ENCODE results near the gene LY6G6F.

LY6G6F gene

DNA sequence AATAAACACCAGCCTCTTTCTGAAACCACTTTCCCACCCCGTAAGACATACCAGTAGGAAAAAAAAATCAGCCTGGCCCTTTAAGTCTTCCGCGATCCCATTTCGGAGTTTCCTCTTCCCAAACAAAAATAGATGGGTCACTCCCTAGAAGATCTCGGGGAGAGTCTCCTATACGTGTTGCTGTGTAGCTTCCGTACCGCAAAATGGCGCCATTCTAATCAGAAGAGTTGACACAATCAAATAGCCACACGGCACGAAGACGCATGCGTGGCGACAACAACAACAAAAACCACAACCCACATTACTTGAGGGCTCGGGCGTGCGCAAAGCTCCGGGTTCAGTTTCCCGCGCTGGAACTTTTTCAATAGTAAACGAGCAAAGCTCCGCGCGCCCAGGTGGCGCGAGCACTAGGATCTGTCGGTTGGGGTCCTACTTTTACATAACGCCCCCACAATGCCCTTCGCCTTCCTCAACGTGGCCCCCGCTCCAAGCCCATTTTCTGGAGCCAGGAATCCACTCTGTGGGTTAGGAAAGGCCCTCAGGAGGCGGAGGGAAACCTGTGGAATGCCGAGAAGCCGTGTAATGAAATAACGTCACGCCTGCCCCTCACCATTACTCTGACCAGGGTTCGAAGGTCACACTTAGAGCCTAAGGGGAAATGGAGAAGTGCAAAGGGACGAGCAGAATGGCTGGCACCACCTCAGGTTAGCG is 41.7 kb upstream of the LY6G6F start, which contains the start of gene GPANK1:
Gene GPANK1, minus strand, starts transcription at position 208 of the 711 bp plus-strand sequence. CDS start 519 bp downstream, outside the sequence.
- Histone ChIP-seq H3K79me2 (ENCODE audit: control insufficient read depth, insufficient read depth, low read length, poor library complexity) (peaks cover 23% of the 10 kb centered on the region), H3K9me3 (ENCODE audit: insufficient read depth, low read depth, low read length) (no peaks in the 10 kb centered on the region), H3K23ac (ENCODE audit: low read length) (no peak within 1 kb of the TSS), H2BK5ac (ENCODE audit: low read depth, low read length, poor library complexity) (peak within 1 kb of the TSS; percentile 79), H3K4me2 (ENCODE audit: low read length) (peak within 1 kb of the TSS; percentile 93), H3K79me1 (ENCODE audit: low read length) (peaks cover 25% of the 10 kb centered on the region), H2BK120ac (ENCODE audit: insufficient read depth, low read length, poor library complexity) (peak within 1 kb of the TSS; percentile 79), H3K4me3 (ENCODE audit: low read depth, low read length) (peak within 1 kb of the TSS; percentile 85), H3K18ac (ENCODE audit: low read length) (peak within 1 kb of the TSS; percentile 79), H4K91ac (ENCODE audit: low read depth, low read length) (peak within 1 kb of the TSS; percentile 94), H3K14ac (ENCODE audit: low read length) (peak within 1 kb of the TSS; percentile 89), H3K4ac (ENCODE audit: low read depth, low read length) (peak within 1 kb of the TSS; percentile 67), H2BK12ac (ENCODE audit: low read length) (peak within 1 kb of the TSS; percentile 34), H3K9ac (ENCODE audit: low read length) (peak within 1 kb of the TSS; percentile 91), H2AK5ac (ENCODE audit: low read length) (peak within 1 kb of the TSS; percentile 80), H3K27ac (ENCODE audit: low read depth, low read length) (peak within 1 kb of the TSS; percentile 93), H3K4me1 (ENCODE audit: control insufficient read depth in 1 of 2, insufficient read depth in 2 of 2, low read length in 2 of 2) (peaks cover 11 to 15% of the 10 kb centered on the region in 2 experiments), H2AFZ (ENCODE audit: insufficient read depth, low read length, poor library complexity) (peak within 1 kb of the TSS; percentile 6), H4K8ac (ENCODE audit: low read depth, low read length) (peak within 1 kb of the TSS; percentile 95), H3K27me3 (ENCODE audit: insufficient read depth, low read length) (no peaks in the 10 kb centered on the region), H3K36me3 (ENCODE audit: control insufficient read depth in 1 of 2, insufficient read depth in 2 of 2, low read length in 2 of 2) (peaks cover 29 to 43% of the 10 kb centered on the region in 2 experiments), H4K12ac (ENCODE audit: low read depth, low read length) (peak within 1 kb of the TSS; percentile 79)
- no CpG with 5 or more reads among the region's 39 CpGs for WGBS (ENCODE audit: extremely low coverage, insufficient coverage, insufficient read length)
- peak; percentile 92 to 97 for DNase-seq

DNA sequence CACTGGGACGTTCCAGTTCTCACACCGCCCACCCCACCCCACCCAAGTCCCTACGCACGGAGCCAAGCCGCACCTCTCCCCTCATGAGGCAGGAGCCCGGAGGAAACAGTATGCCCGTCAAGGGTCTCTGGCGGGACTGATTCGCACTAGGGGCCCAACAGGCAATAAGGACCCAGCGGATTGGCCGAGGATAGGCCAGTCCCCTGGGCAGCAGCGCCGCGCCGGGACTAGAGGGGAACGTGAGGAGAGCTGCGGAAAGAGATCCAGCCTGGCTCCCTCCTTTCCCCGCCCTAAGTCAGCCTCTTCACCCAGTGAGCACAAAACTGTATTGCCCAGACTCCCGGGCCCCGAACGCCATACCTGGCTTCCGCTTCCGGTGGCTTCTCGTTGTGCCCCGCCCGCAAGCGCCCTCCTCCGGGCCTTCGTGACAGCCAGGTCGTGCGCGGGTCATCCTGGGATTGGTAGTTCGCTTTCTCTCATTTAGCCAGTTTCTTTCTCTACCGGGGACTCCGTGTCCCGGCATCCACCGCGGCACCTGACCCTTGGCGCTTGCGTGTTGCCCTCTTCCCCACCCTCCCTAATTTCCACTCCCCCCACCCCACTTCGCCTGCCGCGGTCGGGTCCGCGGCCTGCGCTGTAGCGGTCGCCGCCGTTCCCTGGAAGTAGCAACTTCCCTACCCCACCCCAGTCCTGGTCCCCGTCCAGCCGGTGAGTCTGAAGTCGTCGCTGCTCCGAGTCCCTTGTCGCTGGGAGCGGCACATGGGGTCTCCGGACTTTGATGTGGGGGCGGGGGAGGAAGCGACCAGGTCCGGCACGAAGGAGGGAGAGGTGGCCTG is 40.9 kb upstream of the LY6G6F start, which contains the start of gene CSNK2B:
Gene CSNK2B, plus strand, starts transcription at position 580 of the 836 bp plus-strand sequence. CDS start 752 bp downstream, outside the sequence.
- Histone ChIP-seq H3K9ac (ENCODE audit: low read length) (peak within 1 kb of the TSS; percentile 91), H2AK5ac (ENCODE audit: low read length) (peak within 1 kb of the TSS; percentile 66), H2BK5ac (ENCODE audit: low read depth, low read length, poor library complexity) (peak within 1 kb of the TSS; percentile 79), H3K79me1 (ENCODE audit: low read length) (peaks cover 19% of the 10 kb centered on the region), H3K14ac (ENCODE audit: low read length) (peak within 1 kb of the TSS; percentile 89), H4K12ac (ENCODE audit: low read depth, low read length) (peak within 1 kb of the TSS; percentile 79), H4K91ac (ENCODE audit: low read depth, low read length) (peak within 1 kb of the TSS; percentile 94), H3K4ac (ENCODE audit: low read depth, low read length) (peak within 1 kb of the TSS; percentile 83), H3K9me3 (ENCODE audit: insufficient read depth, low read depth, low read length) (no peaks in the 10 kb centered on the region), H3K23ac (ENCODE audit: low read length) (no peak within 1 kb of the TSS), H4K8ac (ENCODE audit: low read depth, low read length) (peak within 1 kb of the TSS; percentile 95), H3K4me2 (ENCODE audit: low read length) (peak within 1 kb of the TSS; percentile 93), H3K27ac (ENCODE audit: low read depth, low read length) (peak within 1 kb of the TSS; percentile 93), H2BK12ac (ENCODE audit: low read length) (peak within 1 kb of the TSS; percentile 18), H3K4me1 (ENCODE audit: control insufficient read depth in 1 of 2, insufficient read depth in 2 of 2, low read length in 2 of 2) (peaks cover 11 to 14% of the 10 kb centered on the region in 2 experiments), H3K36me3 (ENCODE audit: control insufficient read depth in 1 of 2, insufficient read depth in 2 of 2, low read length in 2 of 2) (peaks cover 35 to 49% of the 10 kb centered on the region in 2 experiments), H3K79me2 (ENCODE audit: control insufficient read depth, insufficient read depth, low read length, poor library complexity) (peaks cover 17% of the 10 kb centered on the region), H2BK120ac (ENCODE audit: insufficient read depth, low read length, poor library complexity) (peak within 1 kb of the TSS; percentile 79), H3K18ac (ENCODE audit: low read length) (peak within 1 kb of the TSS; percentile 79), H3K4me3 (ENCODE audit: low read depth, low read length) (peak within 1 kb of the TSS; percentile 96), H3K27me3 (ENCODE audit: insufficient read depth, low read length) (no peaks in the 10 kb centered on the region), H2AFZ (ENCODE audit: insufficient read depth, low read length, poor library complexity) (peak within 1 kb of the TSS; percentile 54)
- WGBS (ENCODE audit: extremely low coverage, insufficient coverage, insufficient read length), result no CpG with 5 or more reads among the region's 63 CpGs
- DNase-seq, result peak; percentile 99

DNA sequence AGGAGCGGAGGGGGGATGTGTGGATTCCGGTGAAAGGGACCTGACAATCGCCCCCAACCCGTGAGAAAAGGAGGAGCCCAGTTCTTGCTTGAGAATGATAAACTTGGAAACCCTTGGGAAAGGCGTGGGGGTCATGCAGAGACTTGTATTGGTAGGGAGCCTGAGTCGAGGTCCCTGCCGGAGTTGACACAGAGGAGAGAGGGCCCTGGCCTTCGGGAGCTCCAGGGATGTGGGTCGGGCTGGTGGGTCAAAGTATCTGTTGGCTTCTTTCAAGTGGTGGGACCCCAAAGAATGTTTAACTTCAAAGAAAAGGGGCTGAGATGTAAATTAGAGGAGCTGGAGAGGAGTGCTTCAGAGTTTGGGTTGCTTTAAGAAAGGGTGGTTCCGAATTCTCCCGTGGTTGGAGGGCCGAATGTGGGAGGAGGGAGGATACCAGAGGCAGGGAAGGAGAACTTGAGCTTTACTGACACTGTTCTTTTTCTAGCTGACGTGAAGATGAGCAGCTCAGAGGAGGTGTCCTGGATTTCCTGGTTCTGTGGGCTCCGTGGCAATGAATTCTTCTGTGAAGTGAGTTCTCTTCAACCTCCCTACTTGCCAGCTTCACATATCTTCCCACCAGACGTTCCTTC is 40.2 kb upstream of the LY6G6F start:
- Histone ChIP-seq H3K4me3 (ENCODE audit: low read depth, low read length) (peak overlapping the region; percentile 96), H3K79me1 (ENCODE audit: low read length) (peaks cover 16% of the 10 kb centered on the region), H3K36me3 (ENCODE audit: control insufficient read depth in 1 of 2, insufficient read depth in 2 of 2, low read length in 2 of 2) (peaks cover 42 to 57% of the 10 kb centered on the region in 2 experiments), H3K18ac (ENCODE audit: low read length) (peak overlapping the region; percentile 67), H2BK120ac (ENCODE audit: insufficient read depth, low read length, poor library complexity) (peak overlapping the region; percentile 62), H4K8ac (ENCODE audit: low read depth, low read length) (peak overlapping the region; percentile 86), H3K79me2 (ENCODE audit: control insufficient read depth, insufficient read depth, low read length, poor library complexity) (peaks cover 17% of the 10 kb centered on the region), H4K91ac (ENCODE audit: low read depth, low read length) (peak overlapping the region; percentile 72), H2BK12ac (ENCODE audit: low read length) (no peak overlapping the region), H3K9ac (ENCODE audit: low read length) (peak overlapping the region; percentile 89), H3K23ac (ENCODE audit: low read length) (no peak overlapping the region), H3K27ac (ENCODE audit: low read depth, low read length) (no peak overlapping the region), H2AK5ac (ENCODE audit: low read length) (peak overlapping the region; percentile 51), H3K14ac (ENCODE audit: low read length) (peak overlapping the region; percentile 82), H3K4me2 (ENCODE audit: low read length) (peak overlapping the region; percentile 80), H2AFZ (ENCODE audit: insufficient read depth, low read length, poor library complexity) (peak overlapping the region; percentile 54), H4K12ac (ENCODE audit: low read depth, low read length) (peak overlapping the region; percentile 22), H3K4me1 (ENCODE audit: control insufficient read depth in 1 of 2, insufficient read depth in 2 of 2, low read length in 2 of 2) (peaks cover 11 to 14% of the 10 kb centered on the region in 2 experiments), H3K9me3 (ENCODE audit: insufficient read depth, low read depth, low read length) (no peaks in the 10 kb centered on the region), H3K4ac (ENCODE audit: low read depth, low read length) (peak overlapping the region; percentile 83), H3K27me3 (ENCODE audit: insufficient read depth, low read length) (no peaks in the 10 kb centered on the region), H2BK5ac (ENCODE audit: low read depth, low read length, poor library complexity) (peak overlapping the region; percentile 63)
- no peak for DNase-seq
- no CpG with 5 or more reads among the region's 15 CpGs for whole genome bisulfite sequencing (ENCODE audit: extremely low coverage, insufficient coverage, insufficient read length)

DNA sequence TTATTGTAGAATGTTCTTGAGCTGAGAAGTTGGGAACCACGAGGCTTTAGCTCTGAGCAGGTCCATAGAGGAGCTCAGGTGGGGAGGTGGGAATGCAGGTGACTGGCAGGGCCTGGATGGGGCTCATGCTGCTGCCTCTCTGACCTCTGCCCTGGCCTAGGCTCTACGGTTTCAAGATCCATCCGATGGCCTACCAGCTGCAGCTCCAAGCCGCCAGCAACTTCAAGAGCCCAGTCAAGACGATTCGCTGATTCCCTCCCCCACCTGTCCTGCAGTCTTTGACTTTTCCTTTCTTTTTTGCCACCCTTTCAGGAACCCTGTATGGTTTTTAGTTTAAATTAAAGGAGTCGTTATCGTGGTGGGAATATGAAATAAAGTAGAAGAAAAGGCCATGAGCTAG is 37.0 kb upstream of the LY6G6F start, which contains the start of gene LY6G5B:
Gene LY6G5B, plus strand, starts transcription at position 301 of the 400 bp plus-strand sequence. CDS start 975 bp downstream, outside the sequence.
- Histone ChIP-seq H3K9ac (ENCODE audit: low read length) (peak within 1 kb of the TSS; percentile 28), H4K91ac (ENCODE audit: low read depth, low read length) (no peak within 1 kb of the TSS), H3K4me3 (ENCODE audit: low read depth, low read length) (no peak within 1 kb of the TSS), H3K79me1 (ENCODE audit: low read length) (peaks cover 12% of the 10 kb centered on the region), H2BK5ac (ENCODE audit: low read depth, low read length, poor library complexity) (no peak within 1 kb of the TSS), H4K12ac (ENCODE audit: low read depth, low read length) (no peak within 1 kb of the TSS), H3K4ac (ENCODE audit: low read depth, low read length) (no peak within 1 kb of the TSS), H2BK120ac (ENCODE audit: insufficient read depth, low read length, poor library complexity) (no peak within 1 kb of the TSS), H3K9me3 (ENCODE audit: insufficient read depth, low read depth, low read length) (no peaks in the 10 kb centered on the region), H3K14ac (ENCODE audit: low read length) (no peak within 1 kb of the TSS), H2AFZ (ENCODE audit: insufficient read depth, low read length, poor library complexity) (no peak within 1 kb of the TSS), H3K4me1 (ENCODE audit: control insufficient read depth in 1 of 2, insufficient read depth in 2 of 2, low read length in 2 of 2) (peaks cover 2 to 5% of the 10 kb centered on the region in 2 experiments), H2BK12ac (ENCODE audit: low read length) (no peak within 1 kb of the TSS), H3K27ac (ENCODE audit: low read depth, low read length) (no peak within 1 kb of the TSS), H3K27me3 (ENCODE audit: insufficient read depth, low read length) (no peaks in the 10 kb centered on the region), H2AK5ac (ENCODE audit: low read length) (no peak within 1 kb of the TSS), H4K8ac (ENCODE audit: low read depth, low read length) (no peak within 1 kb of the TSS), H3K79me2 (ENCODE audit: control insufficient read depth, insufficient read depth, low read length, poor library complexity) (peaks cover 11% of the 10 kb centered on the region), H3K23ac (ENCODE audit: low read length) (no peak within 1 kb of the TSS), H3K18ac (ENCODE audit: low read length) (no peak within 1 kb of the TSS), H3K4me2 (ENCODE audit: low read length) (no peak within 1 kb of the TSS), H3K36me3 (ENCODE audit: control insufficient read depth in 1 of 2, insufficient read depth in 2 of 2, low read length in 2 of 2) (peaks cover 53 to 62% of the 10 kb centered on the region in 2 experiments)
- DNase-seq, result no peak
- 100% methylated on average over 2 of the region's 8 CpGs for WGBS (ENCODE audit: extremely low coverage, insufficient coverage, insufficient read length)

Data from trophoblast cell (in vitro differentiated cells and primary cell).